Amygdala (tissue), 56 donors: ENCODE measurements around the gene CCL14.
A peak's percentile ranks its signal among the peaks of the same experiment; 100 is the strongest.
"Not testable (repeated sequence)": the region's sequence is repeated elsewhere in the genome, so short reads cannot be mapped to it uniquely, and the experiment has no call there.

Experiments
- DNase-seq, 56 donors: peaks; one replicate each; lab custom pipeline; 2025; lab: John Stamatoyannopoulos, UW

The CCL14 gene

GRCh38 chr17:35995346-35995745, 8.8 kb upstream of the CCL14 start:
- not testable (repeated sequence) for DNase-seq

GRCh38 chr17:35991075-35991474, 4.5 kb upstream of the CCL14 start:
- DNase-seq, result no peak

GRCh38 chr17:35988164-35988563, 1.6 kb upstream of the CCL14 start:
- no peak for DNase-seq

GRCh38 chr17:35984140-35984539, 2.4 kb downstream of the CCL14 start:
- DNase-seq, result no peak

GRCh38 chr17:35982409-35983191, 3.9 kb downstream of the CCL14 start:
- no peak for DNase-seq

- no peak for DNase-seq
These were observed 4.6 kb downstream of the CCL14 start for GRCh38 chr17:35981908-35982330.

- no peak for DNase-seq
These were observed 5.3 kb downstream of the CCL14 start, which contains the start of gene CCL16 for GRCh38 chr17:35981246-35981645. Gene CCL16 (minus strand): TSS chr17:35981497. CDS start chr17:35981420, 77 bp downstream.

- no peak for DNase-seq
These were observed 8.2 kb downstream of the CCL14 start for GRCh38 chr17:35978346-35978745.

GRCh38 chr17:35977509-35977908, 9.0 kb downstream of the CCL14 start:
- no peak for DNase-seq

- DNase-seq, result no peak
These were observed 12.9 kb downstream of the CCL14 start for GRCh38 chr17:35973333-35974260.

GRCh38 chr17:35972945-35973332, 13.6 kb downstream of the CCL14 start:
- no peak for DNase-seq

- no peak for DNase-seq
These were observed 14.0 kb downstream of the CCL14 start for GRCh38 chr17:35972535-35972934.

- no peak for DNase-seq
These were observed 14.5 kb downstream of the CCL14 start for GRCh38 chr17:35972066-35972465.

GRCh38 chr17:35969558-35970380, 16.8 kb downstream of the CCL14 start:
- DNase-seq, result peak in 50 of 56 donors; percentile 3 to 93 (median 42)

- DNase-seq, result no peak
These were observed 17.9 kb downstream of the CCL14 start for GRCh38 chr17:35968520-35969054.

- no peak for DNase-seq
These were observed 21.3 kb downstream of the CCL14 start for GRCh38 chr17:35965272-35965671.

- no peak for DNase-seq
These were observed 22.9 kb downstream of the CCL14 start for GRCh38 chr17:35963663-35964062.

GRCh38 chr17:35953720-35954119, 32.8 kb downstream of the CCL14 start:
- DNase-seq, result no peak

- no peak for DNase-seq
These were observed 37.1 kb downstream of the CCL14 start for GRCh38 chr17:35949401-35949800.

GRCh38 chr17:35948092-35948491, 38.4 kb downstream of the CCL14 start:
- DNase-seq, result no peak
